ENCODE measurements around the gene RAVER1. TPM values are rescaled to one million over a fixed set of nuclear protein-coding genes. Genes with fewer than 3 reads are reported as not detected.
A peak's percentile ranks its signal among the peaks of the same experiment; 100 is the strongest.

The RAVER1 gene
- total and polyA plus RNA-seq, 2 of the 8 experiments (the other 6 are each of a cell fraction or from before 2014, with no cell fraction given), result 5.7 to 70.5 TPM

DNA sequence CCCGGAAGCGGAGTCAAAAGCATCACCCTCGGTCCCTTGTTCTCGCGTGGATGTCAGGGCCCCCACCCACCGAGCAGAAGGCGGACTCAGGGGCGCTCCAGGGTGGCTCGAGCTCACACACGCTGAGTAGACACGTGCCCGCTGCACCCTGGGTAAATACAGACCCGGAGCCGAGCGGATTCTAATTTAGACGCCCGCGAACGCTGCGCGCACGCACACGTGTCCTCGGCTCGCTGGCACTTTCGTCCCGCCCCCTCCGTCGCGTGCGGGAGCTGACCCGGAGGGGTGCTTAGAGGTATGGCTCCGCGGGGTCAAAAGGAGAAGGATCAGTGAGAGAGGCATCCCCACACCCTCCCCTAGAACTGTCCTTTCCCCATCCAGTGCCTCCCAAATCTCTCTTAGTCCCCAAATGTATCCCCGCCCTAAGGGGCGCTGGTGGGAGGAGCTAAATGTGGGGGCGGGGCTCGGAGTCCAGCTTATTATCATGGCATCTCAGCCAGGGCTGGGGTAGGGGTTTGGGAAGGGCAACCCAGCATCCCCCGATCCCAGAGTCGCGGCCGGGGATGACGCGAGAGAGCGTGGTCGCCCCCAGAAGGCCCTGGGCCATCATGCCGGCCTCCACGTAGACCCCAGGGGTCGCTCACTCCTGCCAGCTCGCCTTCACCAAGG is 44.0 kb downstream of the RAVER1 start (continued):
- peak; percentile 44 for TF ChIP-seq POLR2AphosphoS5 (IDR thresholded peaks at IDR 0.05; ENCODE audit: low read depth, low read length)
- TF ChIP-seq TAF1 (IDR thresholded peaks at IDR 0.05; ENCODE audit: low read depth, low read length), result 0 out of 2 replicates have a peak, but pooled peaks have one; percentile 31
- no peak for TF ChIP-seq EZH2 (IDR thresholded peaks at IDR 0.05; ENCODE audit: low read depth, low read length, severe bottlenecking)
- TF ChIP-seq SIN3A (conservative IDR thresholded peaks at IDR 0.05 in 1 of 2, IDR thresholded peaks at IDR 0.05 in 1 of 2; ENCODE audit: low read depth in 1 of 2, low read length in 2 of 2), result peak in 1 of 2 experiments; percentile 68; a peak in 2 of 4 replicates
- TF ChIP-seq, protein P1, sequence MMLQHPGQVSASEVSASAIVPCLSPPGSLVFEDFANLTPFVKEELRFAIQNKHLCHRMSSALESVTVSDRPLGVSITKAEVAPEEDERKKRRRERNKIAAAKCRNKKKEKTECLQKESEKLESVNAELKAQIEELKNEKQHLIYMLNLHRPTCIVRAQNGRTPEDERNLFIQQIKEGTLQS (IDR thresholded peaks at IDR 0.05; ENCODE audit: insufficient read depth, low read depth, low read length), result 0 out of 2 replicates have a peak, but pooled peaks have one; percentile 21
- TF ChIP-seq SRF (IDR thresholded peaks at IDR 0.05; ENCODE audit: low read depth, low read length), result peak; percentile 34; the same call in 1 of the 2 replicates
- TF ChIP-seq TCF12 (IDR thresholded peaks at IDR 0.05; ENCODE audit: low read depth, low read length), result 0 out of 2 replicates have a peak, but pooled peaks have one; percentile 33
- TF ChIP-seq RXRA (IDR thresholded peaks at IDR 0.05; ENCODE audit: insufficient read depth, low read depth, low read length), result no peak
- 0 out of 2 replicates have a peak, but pooled peaks have one; percentile 33 for TF ChIP-seq YY1 (IDR thresholded peaks at IDR 0.05; ENCODE audit: low read depth, low read length)
- TF ChIP-seq SP1 (IDR thresholded peaks at IDR 0.05; ENCODE audit: low read depth, low read length), result 0 out of 2 replicates have a peak, but pooled peaks have one; percentile 41
- TF ChIP-seq RAD21 (IDR thresholded peaks at IDR 0.05 in 1 of 2, conservative IDR thresholded peaks at IDR 0.05 in 1 of 2; ENCODE audit: low read depth in 2 of 2, low read length in 2 of 2), result no peak
- no peak for TF ChIP-seq CHD1 (IDR thresholded peaks at IDR 0.05; ENCODE audit: low read depth, low read length)

Measured in H1 (cell line).